HepG2 (cell line): ENCODE data around the gene ULK3. TPM values are rescaled to one million over a fixed set of nuclear protein-coding genes. Genes with fewer than 3 reads are reported as not detected.

Experiments used
- ATAC-seq: fragments of 200-7000 bp; cut with Tn5 transposase; 3 replicates; pipeline ENCODE4 v1.9.1; 2020; ENCODE audit warnings: mild to moderate bottlenecking, moderate library complexity
- BruUV-seq: library from RNA; stranded (reverse); fragments of 400-500 nt; replicated peaks from 2 replicates; lab custom pipeline; 2021; lab: Mats Ljungman, UMichigan
- CTCF ChIA-PET: fragments of 300-600 bp; formaldehyde crosslinking; extraction: SDS; loops from one replicate; lab custom pipeline; 2021; ENCODE audit warnings: low total read pairs, inconsistent platforms, low intra/inter-chr PET ratio; lab: Yijun Ruan, JAX
- POLR2A ChIA-PET: fragments of 350-600 bp; sonication (Branson Sonifier 250); formaldehyde crosslinking; loops from one replicate; lab custom pipeline; 2020; ENCODE audit warnings: antibody characterized with exemption, inconsistent platforms; lab: Yijun Ruan, JAX
- DNase-seq: peaks from one replicate; pipeline ENCODE4 v3.0.0-alpha.2; 2015; ENCODE audit warnings: low spot score
- FAIRE-seq: peaks from 3 replicates; lab custom pipeline; 2011; peaks lifted over from hg19 to GRCh38; lab: Jason Lieb, UNC
- H2AFZ ChIP-seq: one replicate; pipeline ENCODE4 v1.6.1; 2011; ENCODE audit warnings: low read length, inconsistent platforms
- H3K27ac ChIP-seq: fragments of 300-600 bp; 3 replicates; pipeline ENCODE4 v1.8.0; 2011; ENCODE audit warnings: mixed run types, mild to moderate bottlenecking, mixed read lengths, low read length, inconsistent platforms; ENCODE audit not compliant: insufficient read depth; ENCODE audit errors: extremely low read length
- H3K27me3 ChIP-seq, 2 experiments: fragments of 200-600 bp in 1 of 2; 2 replicates in 1 of 2; 3 replicates in 1 of 2; pipeline versions ENCODE4 v1.6.0 to v1.8.0; 2011; ENCODE audit warnings: low read length in 2 of 2, mild to moderate bottlenecking in 2 of 2, moderate library complexity in 2 of 2, inconsistent platforms in 1 of 2; ENCODE audit not compliant: insufficient read depth in 2 of 2, control insufficient read depth in 1 of 2
- H3K36me3 ChIP-seq, 2 experiments: fragments of 200-600 bp in 1 of 2; replicated peaks in 1 of 2; 2 replicates in 1 of 2; 3 replicates in 1 of 2; pipeline versions ENCODE4 v1.5.1 to v1.8.0; 2011; ENCODE audit warnings: low read length in 2 of 2, inconsistent platforms in 1 of 2; ENCODE audit not compliant: insufficient read depth in 2 of 2, control insufficient read depth in 1 of 2
- H3K4me1 ChIP-seq: 2 replicates; pipeline ENCODE4 v1.5.1; 2012; ENCODE audit warnings: low read length, inconsistent platforms; ENCODE audit not compliant: insufficient read depth
- H3K4me2 ChIP-seq: 2 replicates; pipeline ENCODE4 v1.6.0; 2011; ENCODE audit warnings: low read depth, low read length, inconsistent platforms
- H3K4me3 ChIP-seq, 3 experiments: fragments of 200-600 bp in 1 of 3; sonication (generic), shearing (Covaris generic) in 1 of 3; replicated peaks in 1 of 3; 2 replicates each; pipeline ENCODE4 v1.5.1; 2011 to 2016; ENCODE audit warnings: low read length in 3 of 3, inconsistent platforms in 2 of 3, low read depth in 2 of 3, mild to moderate bottlenecking in 2 of 3, control low read depth in 1 of 3, mixed read lengths in 1 of 3; ENCODE audit not compliant: insufficient read depth in 1 of 3
- H3K79me2 ChIP-seq: one replicate; pipeline ENCODE4 v1.6.1; 2011; ENCODE audit warnings: low read length, inconsistent platforms; ENCODE audit not compliant: insufficient read depth
- H3K9ac ChIP-seq: 2 replicates; pipeline ENCODE4 v1.6.0; 2011; ENCODE audit warnings: mild to moderate bottlenecking, low read depth, low read length, inconsistent platforms; ENCODE audit not compliant: insufficient read depth
- H3K9me3 ChIP-seq: 2 replicates; pipeline ENCODE4 v1.5.1; 2012; ENCODE audit warnings: mild to moderate bottlenecking, low read length
- H4K20me1 ChIP-seq: 2 replicates; pipeline ENCODE4 v1.6.0; 2011; ENCODE audit warnings: inconsistent platforms, mild to moderate bottlenecking, low read length, moderate library complexity; ENCODE audit not compliant: insufficient read depth
- DRAP1 ChIP-seq: IDR thresholded peaks from 2 replicates; pipeline ENCODE4 v1.6.1; 2016; ENCODE audit warnings: missing genetic modification reagents, missing compliant biosample characterization
- HOXA3 ChIP-seq: sonication (generic); formaldehyde crosslinking; IDR thresholded peaks from 2 replicates; pipeline ENCODE4 v1.5.0; 2020; ENCODE audit warnings: missing genetic modification reagents
- MTF2 ChIP-seq: sonication (generic); formaldehyde crosslinking; IDR thresholded peaks from 2 replicates; pipeline ENCODE4 v1.5.0; 2020; ENCODE audit warnings: missing genetic modification reagents, borderline replicate concordance
- PITX1 ChIP-seq: sonication (generic); formaldehyde crosslinking; IDR thresholded peaks from 2 replicates; pipeline ENCODE4 v1.5.1; 2020; ENCODE audit warnings: mild to moderate bottlenecking, missing genetic modification reagents
- PPARG ChIP-seq: conservative IDR thresholded peaks from 2 replicates; pipeline ENCODE4 v1.6.1; 2016; ENCODE audit warnings: missing biosample characterization, missing genetic modification reagents
- RXRB ChIP-seq: IDR thresholded peaks from 2 replicates; pipeline ENCODE4 v1.6.1; 2016; ENCODE audit warnings: borderline replicate concordance, missing genetic modification reagents, missing compliant biosample characterization
- SP140L ChIP-seq: sonication (generic); formaldehyde crosslinking; IDR thresholded peaks from 2 replicates; pipeline ENCODE4 v1.4.0; 2020; ENCODE audit warnings: missing genetic modification reagents, borderline replicate concordance
- TBP ChIP-seq: sonication (generic); formaldehyde crosslinking; IDR thresholded peaks from 2 replicates; pipeline ENCODE4 v1.5.0; 2020; ENCODE audit warnings: missing genetic modification reagents
- ZNF550 ChIP-seq: sonication (generic); formaldehyde crosslinking; IDR thresholded peaks from 2 replicates; pipeline ENCODE4 v1.4.0; 2020; ENCODE audit warnings: mild to moderate bottlenecking, missing genetic modification reagents, borderline replicate concordance
- ZNF563 ChIP-seq: sonication (generic); formaldehyde crosslinking; IDR thresholded peaks from 2 replicates; pipeline ENCODE4 v1.8.0; 2022; ENCODE audit warnings: mild to moderate bottlenecking, moderate library complexity, missing genetic modification reagents
- ZNF83 ChIP-seq: sonication (generic); formaldehyde crosslinking; IDR thresholded peaks from 2 replicates; pipeline ENCODE4 v1.4.0; 2020; ENCODE audit warnings: missing genetic modification reagents, mild to moderate bottlenecking, borderline replicate concordance
- WGBS: methylation state at CpG from one replicate; pipeline ENCODE4 v1.1.6; 2017; ENCODE audit warnings: low lambda C conversion rate; 5-methylcytosine and 5-hydroxymethylcytosine counted together
- in situ Hi-C: cut with HindIII; loops from 2 replicates; pipeline ENCODE4 v1.10.0; 2017; ENCODE audit warnings: low pct_unique_long_range_greater_than_20kb; ENCODE audit not compliant: extremely low pct_ligation_motif_present
- intact Hi-C: fragments of 100-400 bp; cut with micrococcal nuclease; formaldehyde crosslinking; loops from one replicate; pipeline ENCODE4 v1.10.0; 2022; ENCODE audit not compliant: unreplicated experiment
- polyA plus RNA-seq, 8 experiments: library from polyadenylated mRNA; depleted of rRNA in 3 of 8; stranded (reverse) in 7 of 8; unstranded in 1 of 8; fragments of >200 nt; fragmentation: Illumina TruSeq in 4 of 8; extraction: Trizol in 4 of 8; gene quantifications; 2 replicates each; pipeline versions ENCODE4 v1.2.1 to v1.2.3, GENCODE V29; 2011 to 2016; ENCODE audit warnings: low read depth in 4 of 8, missing spikeins in 1 of 8, mixed read lengths in 1 of 8; ENCODE audit not compliant: insufficient read depth in 1 of 8
- total RNA-seq, 5 experiments: library from RNA; depleted of rRNA; stranded (reverse); fragments of >200 nt; fragmentation: Illumina TruSeq; extraction: Trizol; gene quantifications; 2 replicates each; pipeline ENCODE4 v1.2.3, GENCODE V29; 2016; ENCODE audit warnings: low read depth in 1 of 5
- TF ChIP-seq, protein P1 (sequence below): conservative IDR thresholded peaks from 2 replicates; pipeline ENCODE4 v1.6.1; 2018; ENCODE audit warnings: missing genetic modification reagents

ULK3 gene
- total and polyA plus RNA-seq, 2 of the 13 experiments (the other 11 are each of a cell fraction or from before 2014, with no cell fraction given), result 15.2 to 23.7 TPM

- TF ChIP-seq SP140L (CRISPR knock-in tag), result no peak
Measured at GRCh38 chr15:74827614-74828013, 15.3 kb downstream of the ULK3 start (continued).

DNA sequence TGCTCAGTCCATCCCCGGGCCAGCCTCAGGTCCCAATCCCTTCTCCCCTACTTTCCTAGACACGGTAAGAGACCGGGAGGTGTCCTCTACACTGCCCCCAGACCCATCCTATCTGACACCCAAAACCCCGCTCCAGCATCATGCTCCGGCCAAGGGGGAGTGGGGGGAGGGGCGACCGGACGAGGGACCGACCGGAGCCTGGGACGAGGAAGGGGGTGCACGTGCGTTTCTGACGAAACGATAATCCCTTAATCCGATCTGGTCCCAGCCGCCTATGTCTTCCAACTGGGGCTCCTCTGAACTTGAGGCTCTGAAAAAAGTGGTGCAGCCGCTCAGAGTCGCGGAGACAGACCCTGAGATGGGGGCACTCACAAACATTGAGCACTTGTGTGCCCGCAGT, 16.0 kb downstream of the ULK3 start:
- POLR2A ChIA-PET, result no interaction called here

More for the DNA sequence above, 16.0 kb downstream of the ULK3 start:
- no TSS peak for BruUV-seq
- ATAC-seq (no peak), FAIRE-seq (no peak)
- no peak overlapping the region for H3K4me3 ChIP-seq
- H3K36me3 ChIP-seq, result no peaks in the 10 kb centered on the region
- H3K9me3 ChIP-seq, result no peaks in the 10 kb centered on the region
- in situ Hi-C loops (no loop called here), intact Hi-C loops (no loop called here)
- H4K20me1 ChIP-seq, result no peaks in the 10 kb centered on the region; the same call in 1 of the 2 replicates
- no peak overlapping the region for H3K9ac ChIP-seq
- no peak overlapping the region for H3K27ac ChIP-seq
- 42% methylated on average over 19 of the region's 21 CpGs for WGBS
- no peak overlapping the region for H2AFZ ChIP-seq
- peaks cover 7% of the 10 kb centered on the region for H3K4me1 ChIP-seq
- TF ChIP-seq MTF2 (CRISPR knock-in tag) (no peak), PITX1 (no peak), ZNF550 (CRISPR knock-in tag) (no peak), ZNF563 (CRISPR knock-in tag) (no peak), DRAP1 (CRISPR knock-in tag) (no peak), PPARG (CRISPR knock-in tag) (no peak), ZNF83 (CRISPR knock-in tag) (no peak), HOXA3 (CRISPR knock-in tag) (no peak), RXRB (CRISPR knock-in tag) (no peak), TBP (CRISPR knock-in tag) (no peak)
- TF ChIP-seq, protein P1, sequence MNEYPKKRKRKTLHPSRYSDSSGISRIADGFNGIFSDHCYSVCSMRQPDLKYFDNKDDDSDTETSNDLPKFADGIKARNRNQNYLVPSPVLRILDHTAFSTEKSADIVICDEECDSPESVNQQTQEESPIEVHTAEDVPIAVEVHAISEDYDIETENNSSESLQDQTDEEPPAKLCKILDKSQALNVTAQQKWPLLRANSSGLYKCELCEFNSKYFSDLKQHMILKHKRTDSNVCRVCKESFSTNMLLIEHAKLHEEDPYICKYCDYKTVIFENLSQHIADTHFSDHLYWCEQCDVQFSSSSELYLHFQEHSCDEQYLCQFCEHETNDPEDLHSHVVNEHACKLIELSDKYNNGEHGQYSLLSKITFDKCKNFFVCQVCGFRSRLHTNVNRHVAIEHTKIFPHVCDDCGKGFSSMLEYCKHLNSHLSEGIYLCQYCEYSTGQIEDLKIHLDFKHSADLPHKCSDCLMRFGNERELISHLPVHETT (CRISPR knock-in tag), result no peak
- TF ChIP-seq, all 625 proteins: peak for 0
- DNase-seq, result no peak
- Histone ChIP-seq H3K4me2 (no peak overlapping the region), H3K79me2 (no peaks in the 10 kb centered on the region), H3K27me3 (peaks cover 5 to 62% of the 10 kb centered on the region in 2 experiments; a peak in 4 of 5 replicates)
- CTCF ChIA-PET, result no interaction called here
